Panc1 (cell line): ENCODE results near the gene GLCCI1. TPM values are rescaled to one million over a fixed set of nuclear protein-coding genes. Genes with fewer than 3 reads are reported as not detected.

ENCODE experiments used
- ATAC-seq: fragments of 200-7000 bp; cut with Tn5 transposase; 2 replicates; pipeline ENCODE4 v1.9.1; 2020; ENCODE audit warnings: mild to moderate bottlenecking, moderate library complexity
- BruUV-seq: library from RNA; stranded (reverse); fragments of 400-500 nt; replicated peaks from 2 replicates; lab custom pipeline; 2021; lab: Mats Ljungman, UMichigan
- CTCF ChIA-PET: fragments of 300-600 bp; sonication (Branson Sonifier 250); formaldehyde crosslinking; loops from one replicate; lab custom pipeline; 2022; ENCODE audit warnings: antibody characterized with exemption; lab: Charles Lee
- POLR2A ChIA-PET: fragments of 300-600 bp; sonication (Branson Sonifier 250); formaldehyde crosslinking; loops from one replicate; lab custom pipeline; 2022; ENCODE audit warnings: antibody characterized with exemption; lab: Charles Lee
- DNase-seq: peaks from one replicate; pipeline ENCODE4 v3.0.0-alpha.2; 2010; ENCODE audit warnings: low read depth, low spot score
- H3K27ac ChIP-seq: 2 replicates; pipeline ENCODE4 v1.5.1; 2011; ENCODE audit warnings: mild to moderate bottlenecking, low read length, inconsistent platforms
- H3K27me3 ChIP-seq: fragments of 200-500 bp; sonication (Bioruptor generic); 2 replicates; pipeline ENCODE4 v1.6.0; 2014; ENCODE audit warnings: low read length, inconsistent platforms; ENCODE audit not compliant: control insufficient read depth, insufficient read depth
- H3K36me3 ChIP-seq: fragments of 200-500 bp; sonication (Bioruptor generic); 2 replicates; pipeline ENCODE4 v1.5.1; 2014; ENCODE audit warnings: inconsistent platforms, mild to moderate bottlenecking, low read length, moderate library complexity; ENCODE audit not compliant: control insufficient read depth, insufficient read depth
- H3K4me1 ChIP-seq: 2 replicates; pipeline ENCODE4 v1.5.1; 2011; ENCODE audit warnings: inconsistent platforms, mild to moderate bottlenecking, low read length, moderate library complexity; ENCODE audit not compliant: control insufficient read depth, insufficient read depth
- H3K4me3 ChIP-seq, 2 experiments: 2 replicates each; pipeline ENCODE4 v1.5.1; 2011 to 2012; ENCODE audit warnings: low read depth in 2 of 2, low read length in 2 of 2, mild to moderate bottlenecking in 2 of 2, inconsistent platforms in 1 of 2, moderate library complexity in 1 of 2
- H3K9me3 ChIP-seq: fragments of 200-500 bp; sonication (Bioruptor generic); 2 replicates; pipeline ENCODE4 v1.5.1; 2014; ENCODE audit warnings: low read depth, mild to moderate bottlenecking, inconsistent platforms, low read length, moderate library complexity; ENCODE audit not compliant: control insufficient read depth, insufficient read depth
- CTCF ChIP-seq: fragments of 450-650 bp; IDR thresholded peaks from 2 replicates; pipeline ENCODE4 v1.5.1; 2017; ENCODE audit warnings: mild to moderate bottlenecking
- POLR2AphosphoS5 ChIP-seq: IDR thresholded peaks from 2 replicates; pipeline ENCODE4 v1.6.1; 2012; ENCODE audit warnings: mild to moderate bottlenecking, low read depth, low read length, moderate library complexity
- REST ChIP-seq, 2 experiments: IDR thresholded peaks; 2 replicates each; pipeline ENCODE4 v1.6.1; 2011 to 2012; ENCODE audit warnings: low read depth in 2 of 2, control low read depth in 1 of 2, low read length in 1 of 2, mild to moderate bottlenecking in 1 of 2, moderate library complexity in 1 of 2; ENCODE audit not compliant: insufficient read depth in 1 of 2
- SIN3A ChIP-seq: IDR thresholded peaks from 2 replicates; pipeline ENCODE4 v1.6.1; 2012; ENCODE audit warnings: low read depth, mild to moderate bottlenecking, low read length, moderate library complexity, borderline replicate concordance; ENCODE audit not compliant: insufficient read depth
- TCF7L2 ChIP-seq: IDR thresholded peaks from 2 replicates; pipeline ENCODE4 v1.6.1; 2011; ENCODE audit warnings: mild to moderate bottlenecking, low read depth, low read length, inconsistent platforms
- in situ Hi-C: cut with HindIII; loops from 2 replicates; pipeline ENCODE4 v1.10.0; 2016; ENCODE audit warnings: low sequenced_read_pairs, low pct_unique_long_range_greater_than_20kb
- intact Hi-C: fragments of 100-400 bp; cut with micrococcal nuclease; formaldehyde crosslinking; loops from one replicate; pipeline ENCODE4 v1.10.0; 2022; ENCODE audit not compliant: unreplicated experiment
- total RNA-seq: library from RNA; stranded (reverse); gene quantifications from one replicate; pipeline ENCODE4 v1.2.1, GENCODE V29; 2021; ENCODE audit not compliant: unreplicated experiment

GLCCI1 gene
- total RNA-seq, 1 experiment from 2014 or later: 36.4 TPM

- no peak for ATAC-seq
- no peaks in the 10 kb centered on the region for H3K36me3 ChIP-seq
- intact Hi-C loops: no loop called here
- no TSS peak for BruUV-seq
- TF ChIP-seq REST (IDR thresholded peaks at IDR 0.05; ENCODE audit: insufficient read depth in 1 of 2, low read depth in 2 of 2, low read length in 1 of 2) (no peak), POLR2AphosphoS5 (no peak), CTCF (no peak), SIN3A (no peak), TCF7L2 (no peak)
- CTCF ChIA-PET: no interaction called here
- no peak overlapping the region for H3K27ac ChIP-seq
- no peak for DNase-seq
- no peak overlapping the region for H3K4me3 ChIP-seq
- POLR2A ChIA-PET: no interaction called here
- H3K27me3 ChIP-seq: no peaks in the 10 kb centered on the region
- H3K4me1 ChIP-seq: no peaks in the 10 kb centered on the region
- in situ Hi-C loops: no loop called here
- no peaks in the 10 kb centered on the region for H3K9me3 ChIP-seq
Observed at GRCh38 chr7:7943951-7944350, 24.6 kb upstream of the GLCCI1 start.

- Histone ChIP-seq H3K27ac (no peak overlapping the region), H3K4me1 (no peaks in the 10 kb centered on the region), H3K27me3 (no peaks in the 10 kb centered on the region), H3K9me3 (no peaks in the 10 kb centered on the region), H3K4me3 (no peak overlapping the region), H3K36me3 (no peaks in the 10 kb centered on the region)
- DNase-seq (no peak), ATAC-seq (no peak)
- in situ Hi-C loops (no loop called here), intact Hi-C loops (no loop called here)
- no TSS peak for BruUV-seq
- ChIA-PET CTCF (no interaction called here), POLR2A (no interaction called here)
- TF ChIP-seq POLR2AphosphoS5 (no peak), SIN3A (no peak), TCF7L2 (no peak), REST (IDR thresholded peaks at IDR 0.05; ENCODE audit: insufficient read depth in 1 of 2, low read depth in 2 of 2, low read length in 1 of 2) (no peak), CTCF (no peak)
Observed at GRCh38 chr7:7944619-7945282, 23.8 kb upstream of the GLCCI1 start.
